ENCODE measurements around the gene EMC10.

DNA sequence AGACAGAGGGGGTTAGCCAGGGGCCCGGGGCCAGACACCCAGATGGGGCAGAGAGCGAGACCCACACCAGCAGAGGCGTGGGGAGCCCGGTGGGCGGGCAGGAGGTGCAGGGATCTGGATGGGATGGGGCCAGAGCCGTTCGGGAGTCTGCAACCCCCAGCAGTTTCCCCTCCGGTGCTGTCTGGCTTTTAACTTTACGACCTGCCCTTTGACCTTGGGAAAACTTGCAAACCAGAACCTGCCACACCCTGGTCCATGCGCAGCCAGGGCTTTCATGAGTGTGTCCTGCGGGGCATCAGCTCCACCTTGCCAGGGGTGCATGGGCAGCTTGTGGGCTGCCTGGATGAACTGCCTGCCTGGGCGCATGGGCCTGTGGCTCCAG is 24.9 kb downstream of the EMC10 start:
- TF ChIP-seq, protein P1, sequence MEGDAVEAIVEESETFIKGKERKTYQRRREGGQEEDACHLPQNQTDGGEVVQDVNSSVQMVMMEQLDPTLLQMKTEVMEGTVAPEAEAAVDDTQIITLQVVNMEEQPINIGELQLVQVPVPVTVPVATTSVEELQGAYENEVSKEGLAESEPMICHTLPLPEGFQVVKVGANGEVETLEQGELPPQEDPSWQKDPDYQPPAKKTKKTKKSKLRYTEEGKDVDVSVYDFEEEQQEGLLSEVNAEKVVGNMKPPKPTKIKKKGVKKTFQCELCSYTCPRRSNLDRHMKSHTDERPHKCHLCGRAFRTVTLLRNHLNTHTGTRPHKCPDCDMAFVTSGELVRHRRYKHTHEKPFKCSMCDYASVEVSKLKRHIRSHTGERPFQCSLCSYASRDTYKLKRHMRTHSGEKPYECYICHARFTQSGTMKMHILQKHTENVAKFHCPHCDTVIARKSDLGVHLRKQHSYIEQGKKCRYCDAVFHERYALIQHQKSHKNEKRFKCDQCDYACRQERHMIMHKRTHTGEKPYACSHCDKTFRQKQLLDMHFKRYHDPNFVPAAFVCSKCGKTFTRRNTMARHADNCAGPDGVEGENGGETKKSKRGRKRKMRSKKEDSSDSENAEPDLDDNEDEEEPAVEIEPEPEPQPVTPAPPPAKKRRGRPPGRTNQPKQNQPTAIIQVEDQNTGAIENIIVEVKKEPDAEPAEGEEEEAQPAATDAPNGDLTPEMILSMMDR (IDR thresholded peaks at IDR 0.05): no peak
- TF ChIP-seq POLR2AphosphoS5 (IDR thresholded peaks at IDR 0.05): no peak
- no peak for TF ChIP-seq POLR2A (IDR thresholded peaks at IDR 0.05)

Measured in stomach (tissue), 4 donors.